WTC11 (cell line): ENCODE results near the gene EPC1. TPM values are rescaled to one million over a fixed set of nuclear protein-coding genes. Genes with fewer than 3 reads are reported as not detected.

Experiments used
- ATAC-seq: fragments of 200-7000 bp; cut with Tn5 transposase; 2 replicates; pipeline ENCODE4 v1.10.0; 2021; ENCODE audit warnings: mild to moderate bottlenecking, moderate library complexity
- CTCF ChIA-PET: fragments of 300-600 bp; sonication (Branson Sonifier 250); formaldehyde crosslinking; loops from one replicate; lab custom pipeline; 2021; ENCODE audit warnings: antibody characterized with exemption; lab: Charles Lee
- POLR2A ChIA-PET: fragments of 350-600 bp; sonication (Branson Sonifier 250); formaldehyde crosslinking; loops from one replicate; lab custom pipeline; 2021; ENCODE audit warnings: antibody characterized with exemption; lab: Charles Lee
- DNase-seq: peaks from one replicate; pipeline ENCODE4 v3.0.0; 2021; ENCODE audit warnings: low spot score
- H3K27ac Mint-ChIP-seq: 2 replicates; pipeline ENCODE4 v1.8.0; 2021; ENCODE audit warnings: mixed read lengths
- H3K27me3 Mint-ChIP-seq: 2 replicates; pipeline ENCODE4 v1.8.0; 2021; ENCODE audit warnings: low read depth, mild to moderate bottlenecking, moderate library complexity, mixed read lengths
- H3K36me3 Mint-ChIP-seq: 2 replicates; pipeline ENCODE4 v1.8.0; 2021; ENCODE audit warnings: mixed read lengths
- H3K4me1 Mint-ChIP-seq: 2 replicates; pipeline ENCODE4 v1.8.0; 2022; ENCODE audit warnings: mixed read lengths
- H3K4me3 Mint-ChIP-seq: 2 replicates; pipeline ENCODE4 v1.8.0; 2021; ENCODE audit warnings: mild to moderate bottlenecking, moderate library complexity, mixed read lengths
- H3K9me3 Mint-ChIP-seq: 2 replicates; pipeline ENCODE4 v1.8.0; 2021; ENCODE audit warnings: mixed read lengths
- AFF4 ChIP-seq: sonication (generic); formaldehyde crosslinking; IDR thresholded peaks from 2 replicates; pipeline ENCODE4 v1.8.1; 2023; ENCODE audit warnings: mild to moderate bottlenecking, missing genetic modification reagents, borderline replicate concordance
- ETV6 ChIP-seq: sonication (generic); formaldehyde crosslinking; IDR thresholded peaks from 2 replicates; pipeline ENCODE4 v1.8.1; 2022; ENCODE audit warnings: mild to moderate bottlenecking, missing genetic modification reagents
- FOXJ3 ChIP-seq: sonication (generic); formaldehyde crosslinking; IDR thresholded peaks from 2 replicates; pipeline ENCODE4 v1.9.0; 2021; ENCODE audit warnings: missing genetic modification reagents, mild to moderate bottlenecking, borderline replicate concordance
- GABPB1 ChIP-seq: sonication (generic); formaldehyde crosslinking; IDR thresholded peaks from 2 replicates; pipeline ENCODE4 v1.8.1; 2023; ENCODE audit warnings: mild to moderate bottlenecking, missing genetic modification reagents
- MAX ChIP-seq: sonication (generic); formaldehyde crosslinking; IDR thresholded peaks from 2 replicates; pipeline ENCODE4 v1.8.0; 2022; ENCODE audit warnings: mild to moderate bottlenecking, missing genetic modification reagents
- NR3C1 ChIP-seq: sonication (generic); formaldehyde crosslinking; conservative IDR thresholded peaks from 2 replicates; pipeline ENCODE4 v1.8.1; 2023; ENCODE audit warnings: low read depth, mild to moderate bottlenecking, missing genetic modification reagents
- ZSCAN18 ChIP-seq: fragments of 250-450 bp; sonication (Bioruptor Pico); IDR thresholded peaks from 2 replicates; pipeline ENCODE4 v2.1.2; 2022; ENCODE audit warnings: mild to moderate bottlenecking, moderate library complexity
- total RNA-seq: library from RNA; stranded (reverse); gene quantifications from 3 replicates; pipeline ENCODE4 v1.2.3, GENCODE V29; 2021
- TF ChIP-seq, protein P1 (sequence below): sonication (generic); formaldehyde crosslinking; IDR thresholded peaks from 2 replicates; pipeline ENCODE4 v1.8.1; 2022; ENCODE audit warnings: mild to moderate bottlenecking, missing genetic modification reagents, moderate library complexity, borderline replicate concordance
- TF ChIP-seq, protein P2 (sequence below): sonication (generic); formaldehyde crosslinking; IDR thresholded peaks from 2 replicates; pipeline ENCODE4 v1.8.1; 2023; ENCODE audit warnings: mild to moderate bottlenecking, missing genetic modification reagents
- TF ChIP-seq, protein P3 (sequence below): sonication (generic); formaldehyde crosslinking; IDR thresholded peaks from 2 replicates; pipeline ENCODE4 v1.8.1; 2023; ENCODE audit warnings: mild to moderate bottlenecking, missing genetic modification reagents
- TF ChIP-seq, protein P4 (sequence below): sonication (generic); formaldehyde crosslinking; IDR thresholded peaks from 2 replicates; pipeline ENCODE4 v1.8.1; 2023; ENCODE audit warnings: mild to moderate bottlenecking, missing genetic modification reagents, moderate library complexity

EPC1 gene
- total RNA-seq, 1 experiment from 2014 or later = 22.5 TPM

DNA sequence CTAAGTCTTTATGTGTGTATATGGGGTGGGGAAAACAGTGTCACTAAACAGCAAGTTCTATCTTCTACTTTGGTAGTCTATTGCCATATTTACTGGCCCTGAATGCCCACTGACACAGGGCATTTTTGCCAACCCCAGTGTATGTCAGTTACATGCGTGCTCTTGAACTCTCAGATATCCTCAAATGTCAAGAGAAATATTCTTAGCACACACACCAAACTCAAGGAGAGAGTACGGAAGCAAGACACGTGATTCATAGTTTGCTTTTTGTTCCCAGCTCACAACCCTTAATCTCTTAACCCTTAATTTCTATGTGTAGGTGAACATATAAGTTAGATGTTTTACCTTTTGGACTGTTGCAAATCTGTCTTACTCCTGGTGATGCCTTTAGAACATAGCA is 39.3 kb downstream of the EPC1 start:
- no peak for DNase-seq
- Mint-ChIP-seq H3K27me3 (no peaks in the 10 kb centered on the region), H3K4me1 (peaks cover 5% of the 10 kb centered on the region; the same call in 1 of the 2 replicates), H3K36me3 (peaks cover 15% of the 10 kb centered on the region), H3K27ac (peak overlapping the region; percentile 20), H3K9me3 (0 out of 2 replicates have a peak, but pooled peaks cover 2% of the 10 kb centered on the region), H3K4me3 (no peak overlapping the region)
- ATAC-seq = no peak
- CTCF ChIA-PET = no interaction called here
- TF ChIP-seq AFF4 (CRISPR knock-in tag) (no peak), ETV6 (CRISPR knock-in tag) (no peak), MAX (no peak)
- TF ChIP-seq, protein P1, sequence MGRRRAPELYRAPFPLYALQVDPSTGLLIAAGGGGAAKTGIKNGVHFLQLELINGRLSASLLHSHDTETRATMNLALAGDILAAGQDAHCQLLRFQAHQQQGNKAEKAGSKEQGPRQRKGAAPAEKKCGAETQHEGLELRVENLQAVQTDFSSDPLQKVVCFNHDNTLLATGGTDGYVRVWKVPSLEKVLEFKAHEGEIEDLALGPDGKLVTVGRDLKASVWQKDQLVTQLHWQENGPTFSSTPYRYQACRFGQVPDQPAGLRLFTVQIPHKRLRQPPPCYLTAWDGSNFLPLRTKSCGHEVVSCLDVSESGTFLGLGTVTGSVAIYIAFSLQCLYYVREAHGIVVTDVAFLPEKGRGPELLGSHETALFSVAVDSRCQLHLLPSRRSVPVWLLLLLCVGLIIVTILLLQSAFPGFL (CRISPR knock-in tag) = no peak
- POLR2A ChIA-PET = no interaction called here

- ChIA-PET POLR2A (no interaction called here), CTCF (interaction anchor here (0.5 kb wide), 1 partner anchor 42 kb away, joined by 5 read pairs; no protein-coding TSS in a partner anchor)
- Mint-ChIP-seq H3K27ac (peak overlapping the region; percentile 43; the same call in 1 of the 2 replicates), H3K4me1 (peaks cover 6% of the 10 kb centered on the region; the same call in 1 of the 2 replicates), H3K27me3 (no peaks in the 10 kb centered on the region), H3K4me3 (no peak overlapping the region), H3K36me3 (peaks cover 21% of the 10 kb centered on the region), H3K9me3 (no peaks in the 10 kb centered on the region)
- DNase-seq = no peak
- no peak for ATAC-seq
- TF ChIP-seq GABPB1 (CRISPR knock-in tag) = no peak
- no peak for TF ChIP-seq FOXJ3 (CRISPR knock-in tag)
- TF ChIP-seq, protein P2, sequence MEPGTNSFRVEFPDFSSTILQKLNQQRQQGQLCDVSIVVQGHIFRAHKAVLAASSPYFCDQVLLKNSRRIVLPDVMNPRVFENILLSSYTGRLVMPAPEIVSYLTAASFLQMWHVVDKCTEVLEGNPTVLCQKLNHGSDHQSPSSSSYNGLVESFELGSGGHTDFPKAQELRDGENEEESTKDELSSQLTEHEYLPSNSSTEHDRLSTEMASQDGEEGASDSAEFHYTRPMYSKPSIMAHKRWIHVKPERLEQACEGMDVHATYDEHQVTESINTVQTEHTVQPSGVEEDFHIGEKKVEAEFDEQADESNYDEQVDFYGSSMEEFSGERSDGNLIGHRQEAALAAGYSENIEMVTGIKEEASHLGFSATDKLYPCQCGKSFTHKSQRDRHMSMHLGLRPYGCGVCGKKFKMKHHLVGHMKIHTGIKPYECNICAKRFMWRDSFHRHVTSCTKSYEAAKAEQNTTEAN (CRISPR knock-in tag) = no peak
- TF ChIP-seq, protein P3, sequence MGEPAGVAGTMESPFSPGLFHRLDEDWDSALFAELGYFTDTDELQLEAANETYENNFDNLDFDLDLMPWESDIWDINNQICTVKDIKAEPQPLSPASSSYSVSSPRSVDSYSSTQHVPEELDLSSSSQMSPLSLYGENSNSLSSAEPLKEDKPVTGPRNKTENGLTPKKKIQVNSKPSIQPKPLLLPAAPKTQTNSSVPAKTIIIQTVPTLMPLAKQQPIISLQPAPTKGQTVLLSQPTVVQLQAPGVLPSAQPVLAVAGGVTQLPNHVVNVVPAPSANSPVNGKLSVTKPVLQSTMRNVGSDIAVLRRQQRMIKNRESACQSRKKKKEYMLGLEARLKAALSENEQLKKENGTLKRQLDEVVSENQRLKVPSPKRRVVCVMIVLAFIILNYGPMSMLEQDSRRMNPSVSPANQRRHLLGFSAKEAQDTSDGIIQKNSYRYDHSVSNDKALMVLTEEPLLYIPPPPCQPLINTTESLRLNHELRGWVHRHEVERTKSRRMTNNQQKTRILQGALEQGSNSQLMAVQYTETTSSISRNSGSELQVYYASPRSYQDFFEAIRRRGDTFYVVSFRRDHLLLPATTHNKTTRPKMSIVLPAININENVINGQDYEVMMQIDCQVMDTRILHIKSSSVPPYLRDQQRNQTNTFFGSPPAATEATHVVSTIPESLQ (CRISPR knock-in tag) = no peak
- no peak for TF ChIP-seq ZSCAN18 (CRISPR knock-in tag)
- no peak for TF ChIP-seq NR3C1 (CRISPR knock-in tag)
- TF ChIP-seq, protein P4, sequence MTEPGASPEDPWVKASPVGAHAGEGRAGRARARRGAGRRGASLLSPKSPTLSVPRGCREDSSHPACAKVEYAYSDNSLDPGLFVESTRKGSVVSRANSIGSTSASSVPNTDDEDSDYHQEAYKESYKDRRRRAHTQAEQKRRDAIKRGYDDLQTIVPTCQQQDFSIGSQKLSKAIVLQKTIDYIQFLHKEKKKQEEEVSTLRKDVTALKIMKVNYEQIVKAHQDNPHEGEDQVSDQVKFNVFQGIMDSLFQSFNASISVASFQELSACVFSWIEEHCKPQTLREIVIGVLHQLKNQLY (CRISPR knock-in tag) = no peak
Measured at GRCh38 chr10:32299354-32299980, 47.5 kb downstream of the EPC1 start.
